ENCODE measurements around the gene RPS4Y2.
A peak's percentile ranks its signal among the peaks of the same experiment; 100 is the strongest.

The RPS4Y2 gene

DNA sequence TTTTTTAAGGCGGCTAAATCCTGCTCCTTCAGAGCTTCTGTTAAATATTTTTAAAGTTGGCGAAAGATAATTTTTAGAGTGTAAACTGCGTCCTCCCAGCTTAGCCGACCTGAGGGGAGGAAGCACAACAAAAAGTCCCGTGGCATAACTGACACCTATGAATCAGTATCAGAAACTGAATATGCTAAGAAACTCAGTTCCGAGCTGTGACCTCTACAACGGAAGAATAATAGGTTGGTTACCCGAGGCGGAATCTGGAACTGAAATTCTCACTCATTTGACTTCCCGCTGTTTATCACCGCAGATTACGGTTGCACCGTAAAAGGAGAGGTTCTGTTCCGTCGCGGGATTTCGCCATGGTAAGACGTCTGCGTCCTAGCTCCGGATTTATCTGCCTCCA is at the start of gene RPS4Y2:
Gene RPS4Y2, plus strand, starts transcription at position 301 of the 400 bp plus-strand sequence. Its CDS starts 56 bp downstream, at position 357.
- no peak for DNase-seq

DNA sequence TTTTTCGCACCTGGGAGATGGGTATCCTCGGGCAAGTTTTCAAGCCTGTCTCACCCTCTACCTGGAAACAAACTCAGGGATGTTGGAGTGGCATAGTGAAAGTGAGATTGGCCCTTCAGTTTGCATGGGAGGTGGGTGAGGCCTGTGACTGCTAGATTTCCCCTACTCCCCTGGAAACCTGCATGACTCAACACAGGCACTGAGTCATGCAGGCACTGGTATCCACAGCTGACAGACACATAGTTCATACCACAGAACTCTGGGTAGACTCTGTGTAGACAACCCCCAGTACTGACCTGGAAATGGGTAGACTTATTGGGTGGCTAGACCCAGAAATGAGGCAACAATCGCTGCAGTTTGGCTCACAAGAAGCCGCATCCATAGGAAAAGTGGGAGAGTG is 41.5 kb upstream of the RPS4Y2 start:
- DNase-seq = peak; percentile 27

DNA sequence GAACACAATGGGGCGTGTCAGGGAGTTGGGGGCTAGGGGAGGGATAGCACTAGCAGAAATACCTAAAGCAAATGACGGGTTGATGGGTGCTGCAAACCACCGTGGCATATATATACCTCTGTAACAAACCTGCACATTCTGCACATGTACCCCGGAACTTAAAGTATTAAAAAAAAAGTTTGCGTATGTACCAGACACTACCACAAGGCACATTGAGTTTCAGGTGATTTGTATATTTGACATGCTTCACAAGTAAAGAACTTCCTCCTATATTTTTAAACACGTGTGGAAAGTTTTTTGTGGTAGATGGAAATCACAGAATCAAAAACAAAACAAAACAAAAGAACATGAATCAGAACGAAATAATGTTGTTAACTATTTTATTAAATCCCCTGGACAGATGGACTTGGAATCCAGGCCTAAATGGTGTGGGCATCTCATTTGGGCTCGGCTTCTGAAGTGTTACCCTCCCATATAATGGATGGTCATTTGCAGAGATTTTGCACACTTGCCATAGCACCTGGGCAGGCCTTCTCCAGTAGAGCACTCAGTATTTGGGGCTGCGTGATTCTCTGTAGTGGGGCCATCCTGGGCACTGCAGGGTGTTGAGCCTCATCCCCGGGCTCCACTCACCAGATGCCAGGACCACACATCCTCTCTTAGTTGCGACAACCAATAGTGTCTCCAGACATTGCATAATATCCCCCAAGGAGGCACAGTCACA is 29.6 kb upstream of the RPS4Y2 start:
- DNase-seq = no peak

DNA sequence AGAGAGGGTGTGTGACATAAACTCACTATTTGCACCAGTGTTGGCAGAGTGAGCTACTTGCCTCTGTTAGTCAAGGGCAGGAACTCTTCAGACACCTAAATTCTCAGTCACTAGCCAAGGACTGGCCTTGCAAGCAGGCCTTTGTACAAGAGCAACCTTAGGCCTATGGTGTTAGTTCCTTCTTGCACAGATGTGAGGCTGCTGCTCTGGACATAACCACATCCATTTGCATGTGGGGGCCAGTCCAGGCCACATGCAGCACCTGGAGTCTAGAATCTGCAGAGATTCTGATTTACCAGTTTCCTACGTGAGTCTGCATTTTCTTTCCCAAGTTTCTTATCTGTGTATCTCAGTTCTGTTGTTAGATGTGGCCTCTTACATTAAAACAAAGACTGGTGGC is 20.7 kb upstream of the RPS4Y2 start:
- DNase-seq = no peak

DNA sequence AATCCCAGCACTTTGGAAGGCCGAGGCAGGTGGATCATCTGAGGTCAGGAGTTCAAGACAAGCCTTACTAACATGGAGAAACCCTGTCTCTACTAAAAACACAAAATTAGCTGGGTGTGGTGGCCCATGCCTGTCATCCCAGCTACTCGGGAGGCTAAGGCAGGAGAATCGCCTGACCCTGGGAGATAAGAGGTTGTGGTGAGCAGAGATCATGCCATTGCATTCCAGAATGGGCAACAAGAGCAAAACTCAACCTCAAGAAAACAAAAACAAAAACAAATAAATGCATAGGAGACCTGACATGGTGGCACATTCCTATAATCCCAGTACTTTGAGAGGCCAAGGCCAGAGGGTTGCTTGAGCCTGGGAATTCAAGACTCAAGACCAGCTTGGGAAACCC is 16.1 kb upstream of the RPS4Y2 start:
- no peak for DNase-seq

DNA sequence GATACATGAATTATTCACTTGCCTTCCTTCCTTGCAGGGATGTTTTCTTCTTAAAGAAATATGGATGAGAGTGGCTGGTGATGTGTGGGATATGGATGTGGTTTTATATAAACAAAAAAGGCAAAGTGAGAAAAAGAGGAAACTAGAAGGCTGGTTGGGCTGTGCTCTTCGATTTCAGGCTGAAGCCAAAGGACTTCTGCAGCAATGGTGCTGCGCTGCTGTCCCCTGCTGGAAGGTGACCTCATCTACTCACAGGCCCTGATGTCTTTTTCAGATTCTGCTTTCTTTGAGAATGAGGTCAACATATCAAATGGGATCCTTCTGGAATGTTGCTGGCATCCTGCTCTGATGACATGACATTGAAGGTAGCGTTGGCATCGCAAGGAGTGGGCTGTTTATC is 15.3 kb upstream of the RPS4Y2 start:
- DNase-seq = peak; percentile 17

DNA sequence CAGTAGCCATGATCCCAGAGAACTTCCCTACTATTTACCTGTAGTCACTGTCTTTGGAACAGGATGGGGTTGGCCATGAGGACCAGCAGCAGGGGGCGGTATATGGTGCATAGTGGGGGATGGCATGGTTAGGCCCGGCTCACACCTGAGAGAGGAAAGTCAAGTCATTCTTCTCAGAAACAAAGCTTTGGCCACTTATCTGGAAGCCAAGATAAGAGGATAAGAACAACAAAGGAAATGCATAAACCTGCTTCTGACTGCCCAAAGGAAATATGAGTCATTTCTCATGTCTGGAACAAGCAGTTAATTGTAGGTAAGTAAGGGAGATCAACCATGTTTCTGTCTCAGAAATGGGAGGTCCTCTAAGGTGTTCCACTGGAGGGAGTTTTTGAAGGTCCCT is 10.8 kb upstream of the RPS4Y2 start:
- no peak for DNase-seq

DNA sequence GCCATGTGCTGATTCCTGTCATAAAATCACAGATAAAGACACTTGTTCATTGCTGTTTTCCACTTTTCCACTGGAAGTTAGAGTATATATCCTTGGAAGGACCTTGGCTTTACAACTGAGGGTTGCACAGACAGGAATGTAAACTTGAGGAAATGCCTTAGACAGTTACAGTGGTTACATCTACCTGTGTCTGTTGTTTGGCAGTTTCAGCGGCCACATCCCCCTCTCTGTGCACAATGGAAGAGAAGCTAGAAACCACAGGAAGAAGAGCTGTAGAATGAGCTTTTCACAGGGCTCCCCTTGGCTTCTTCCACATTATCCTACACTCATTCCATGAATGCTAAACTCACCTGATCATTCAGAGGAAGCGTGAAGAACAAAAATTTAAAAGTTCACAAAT is 9.0 kb upstream of the RPS4Y2 start:
- DNase-seq = no peak

DNA sequence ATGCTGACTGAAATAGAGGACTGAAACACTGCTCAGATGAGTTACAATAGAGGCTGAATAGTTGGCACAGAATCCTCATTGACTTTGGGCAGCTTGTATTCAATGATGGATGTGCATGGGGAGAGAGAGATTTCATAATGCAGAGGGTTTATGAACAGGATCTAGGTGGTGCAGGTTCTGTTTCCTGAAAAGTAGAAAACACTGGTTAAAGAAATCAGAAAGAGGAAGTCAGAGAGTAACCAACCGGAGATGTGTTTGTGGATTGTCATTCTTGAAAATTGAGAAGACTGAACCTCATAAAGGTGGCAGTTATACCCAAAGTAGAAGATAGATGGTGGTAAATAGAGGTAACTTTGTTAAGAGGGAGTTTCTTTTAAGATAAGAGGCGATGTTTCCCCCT is 8.0 kb downstream of the RPS4Y2 start:
- DNase-seq = no peak

DNA sequence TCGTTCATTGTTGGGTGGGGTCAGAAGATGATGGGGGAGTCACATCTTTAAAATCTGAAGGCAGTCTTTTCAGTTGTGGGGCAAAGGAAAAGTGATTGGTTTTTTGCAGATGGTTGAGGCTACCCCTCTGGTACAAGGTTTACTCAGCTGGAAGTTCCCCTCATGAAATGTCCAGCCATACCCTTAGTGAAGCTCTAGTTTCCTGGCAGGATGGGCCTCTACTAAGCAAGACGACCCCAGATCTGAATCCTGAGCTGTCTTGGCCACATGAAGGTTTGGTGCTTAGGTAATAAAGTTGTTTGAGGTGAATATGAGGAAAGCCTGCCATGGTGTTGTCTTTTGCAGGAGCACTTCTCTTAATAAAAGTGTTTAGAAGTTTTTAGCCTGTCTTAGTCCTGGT is 9.2 kb downstream of the RPS4Y2 start:
- no peak for DNase-seq

DNA sequence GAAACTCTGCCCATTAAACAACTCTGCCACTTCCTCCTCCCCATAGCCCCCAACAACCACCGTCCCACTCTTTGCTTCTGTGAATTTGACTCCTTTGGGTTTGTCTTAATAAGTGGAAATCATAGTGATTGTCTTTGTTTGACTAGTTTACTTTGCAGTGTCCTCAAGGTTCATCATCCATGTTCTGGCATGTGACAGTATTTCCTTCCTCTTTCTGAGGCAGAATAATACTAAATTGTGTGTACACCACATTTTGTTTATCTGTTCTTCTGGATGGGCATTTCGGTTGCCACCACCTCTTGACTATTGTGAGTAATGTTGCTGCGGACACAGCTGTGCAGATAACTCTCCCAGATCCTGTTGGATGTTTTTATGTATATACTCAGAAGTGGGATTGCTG is 14.8 kb downstream of the RPS4Y2 start:
- DNase-seq = no peak

DNA sequence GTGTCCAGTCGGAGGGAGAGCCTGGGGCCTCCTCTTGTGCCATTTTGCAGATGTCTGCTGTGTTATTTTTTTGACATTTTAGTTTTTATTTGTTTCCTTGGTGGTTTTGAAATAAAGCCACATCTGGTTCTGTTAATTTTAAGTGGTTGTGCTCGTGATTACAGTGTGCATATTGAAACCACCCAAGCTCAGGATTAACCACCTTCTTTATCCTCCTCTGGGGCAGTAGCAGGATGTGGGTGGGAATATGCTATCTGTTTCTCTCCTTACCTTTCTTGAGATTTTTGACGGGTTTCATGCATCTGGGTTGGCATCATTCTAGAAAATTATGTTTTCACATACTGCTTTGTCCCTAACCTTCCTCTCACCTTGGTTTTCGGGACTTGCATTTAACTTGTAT is 20.2 kb downstream of the RPS4Y2 start:
- no peak for DNase-seq

DNA sequence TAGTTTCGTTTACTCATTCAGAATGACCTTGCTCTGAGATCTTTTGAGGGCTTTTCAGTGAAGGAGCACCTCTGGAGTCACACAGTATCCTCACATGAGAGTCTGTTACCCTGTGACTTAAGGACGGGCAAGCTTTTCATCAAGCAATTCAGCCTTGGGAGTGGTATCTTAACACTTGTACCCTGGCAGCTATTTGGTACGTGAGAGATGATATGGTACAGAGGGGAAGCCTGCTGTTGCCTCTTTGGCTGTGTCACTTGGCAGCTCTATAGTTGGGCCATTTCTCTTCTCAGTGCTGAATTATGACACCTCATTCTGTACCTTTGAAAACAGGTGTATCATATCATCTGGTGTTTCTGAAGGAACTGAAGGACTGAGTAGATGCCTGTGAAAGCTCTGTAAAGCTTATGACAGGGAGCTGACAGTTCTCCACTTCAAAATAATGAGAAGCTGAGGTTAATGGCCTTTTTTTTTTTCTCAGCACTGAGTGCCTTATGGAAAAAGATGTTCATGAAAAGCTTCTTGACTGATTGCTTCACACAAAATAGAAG is 24.3 kb downstream of the RPS4Y2 start:
- no peak for DNase-seq

DNA sequence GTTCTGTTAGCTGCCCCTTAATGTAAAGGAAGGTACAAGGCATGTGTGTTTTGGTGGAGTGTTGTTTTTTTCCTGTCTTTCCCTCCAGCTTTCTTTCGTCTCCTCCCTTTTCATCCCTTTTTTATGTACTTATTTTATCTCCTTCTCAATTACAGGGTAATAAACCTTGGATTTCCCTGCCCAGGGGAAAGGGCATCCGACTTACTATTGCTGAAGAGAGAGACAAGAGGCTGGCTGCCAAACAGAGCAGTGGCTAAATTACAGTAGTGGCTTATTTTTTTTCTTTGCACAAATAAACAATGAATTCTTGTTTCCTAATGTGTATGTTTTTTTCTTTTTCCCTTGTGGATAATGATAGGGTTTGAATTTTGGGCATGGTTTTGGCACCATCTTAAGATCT is 24.9 kb downstream of the RPS4Y2 start:
- no peak for DNase-seq

DNA sequence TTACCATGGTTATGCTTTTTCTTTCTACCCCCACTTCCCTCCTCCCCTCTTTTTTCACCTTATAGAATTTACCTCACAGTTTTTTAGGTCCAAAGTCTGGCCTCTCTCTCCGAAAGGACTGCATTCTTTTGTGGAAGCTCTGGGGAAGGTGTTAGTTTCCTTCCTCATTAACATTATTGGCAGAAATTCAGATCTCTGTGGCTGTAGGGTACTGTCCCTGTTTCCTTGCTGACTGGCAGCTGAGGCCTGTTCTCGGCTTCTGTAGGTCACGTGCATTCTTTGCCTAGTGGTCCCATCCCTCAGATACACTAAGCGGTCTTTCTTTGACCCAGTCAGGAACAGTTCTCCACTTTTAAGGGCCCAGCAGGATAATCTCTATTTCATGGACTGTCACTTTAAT is 25.5 kb downstream of the RPS4Y2 start:
- DNase-seq = no peak

DNA sequence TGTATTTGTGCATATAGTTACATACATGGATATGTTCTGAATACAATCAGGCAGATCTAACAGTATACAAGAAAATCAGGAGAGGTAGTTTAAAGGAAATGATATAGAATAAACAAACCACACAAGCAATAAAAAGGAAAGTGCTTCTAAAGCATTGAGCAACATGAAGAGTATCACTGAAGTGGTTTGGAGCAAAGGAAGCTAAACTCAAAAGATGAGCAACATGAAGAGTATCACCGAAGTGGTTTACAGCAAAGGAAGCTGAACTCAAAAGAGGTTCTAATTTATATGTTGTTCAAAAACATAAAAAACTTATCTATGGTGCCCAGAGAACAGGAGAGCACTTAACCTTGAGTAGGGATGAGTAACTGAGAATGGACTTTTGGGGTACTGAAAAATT is 29.1 kb downstream of the RPS4Y2 start:
- no peak for DNase-seq

DNA sequence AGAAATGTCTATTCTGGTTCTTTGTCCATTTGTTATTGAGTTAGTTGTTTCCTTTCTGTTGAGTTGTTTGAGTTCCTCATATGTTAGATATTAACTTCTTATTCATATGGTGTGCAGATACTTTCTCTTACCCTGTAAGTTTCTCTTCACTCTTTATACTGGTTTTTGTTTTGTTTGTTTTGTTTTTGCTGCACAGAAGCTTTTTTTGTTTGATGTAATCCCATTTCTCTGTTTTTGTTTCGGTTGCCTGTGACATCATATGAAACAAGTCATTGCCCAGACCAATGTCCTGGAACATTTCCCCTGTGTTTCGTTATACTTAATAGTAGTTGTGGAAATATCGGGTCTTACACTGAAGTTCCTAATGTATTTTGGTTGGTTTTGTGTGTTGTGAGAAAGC is 31.2 kb downstream of the RPS4Y2 start:
- DNase-seq = no peak

DNA sequence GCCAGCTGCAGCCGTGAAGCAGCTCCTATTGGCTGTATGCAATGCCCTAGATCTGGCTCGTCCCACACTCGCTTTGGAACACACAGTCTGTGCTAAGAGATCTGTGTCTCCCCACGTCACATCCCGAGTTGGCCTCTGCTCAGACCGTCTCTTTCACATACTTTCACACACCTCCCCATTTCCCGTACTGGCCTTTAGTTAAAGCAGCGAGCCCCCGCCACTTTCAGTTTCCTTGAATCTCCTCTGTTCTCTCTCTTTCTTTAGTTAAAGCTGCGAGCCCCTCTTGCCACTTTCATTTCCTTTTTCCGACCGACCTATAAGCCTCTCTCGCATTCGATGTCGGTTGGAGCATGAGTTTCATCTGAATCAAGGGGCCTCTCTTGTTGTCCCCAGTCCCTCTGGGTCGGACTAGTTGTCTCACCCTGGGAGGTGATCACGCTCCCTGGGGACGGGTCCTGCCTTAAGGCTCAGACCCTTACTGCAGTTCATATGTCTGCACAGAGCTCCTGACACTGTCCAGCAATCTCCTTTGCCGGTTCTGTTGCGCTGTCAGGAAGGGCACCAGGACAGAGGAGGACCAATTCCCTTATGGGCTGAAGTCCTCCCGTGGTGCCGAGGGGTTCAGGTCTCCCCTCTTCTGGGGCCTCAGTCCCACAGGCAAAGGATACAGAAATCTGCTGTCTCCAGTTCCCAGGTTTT is 42.6 kb downstream of the RPS4Y2 start:
- DNase-seq = no peak

DNA sequence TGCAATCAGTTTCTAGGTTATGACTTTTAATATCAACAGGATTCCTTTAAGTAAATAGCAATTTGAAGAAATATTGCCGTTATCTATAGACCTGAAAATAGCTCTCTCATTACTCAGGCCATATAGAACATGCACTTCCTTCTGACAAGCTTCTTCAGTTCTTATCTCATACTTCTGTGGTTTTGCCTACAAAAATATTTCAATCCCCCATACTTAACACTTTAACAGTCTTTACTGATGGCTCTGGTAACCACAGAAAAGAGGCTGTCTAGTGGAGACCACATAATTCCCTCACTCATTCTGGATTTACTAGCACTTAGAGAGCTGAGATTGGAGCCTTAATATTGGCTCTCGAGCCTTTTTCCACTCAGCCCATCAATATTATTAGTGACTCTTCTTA is 46.8 kb downstream of the RPS4Y2 start:
- DNase-seq = no peak

DNA sequence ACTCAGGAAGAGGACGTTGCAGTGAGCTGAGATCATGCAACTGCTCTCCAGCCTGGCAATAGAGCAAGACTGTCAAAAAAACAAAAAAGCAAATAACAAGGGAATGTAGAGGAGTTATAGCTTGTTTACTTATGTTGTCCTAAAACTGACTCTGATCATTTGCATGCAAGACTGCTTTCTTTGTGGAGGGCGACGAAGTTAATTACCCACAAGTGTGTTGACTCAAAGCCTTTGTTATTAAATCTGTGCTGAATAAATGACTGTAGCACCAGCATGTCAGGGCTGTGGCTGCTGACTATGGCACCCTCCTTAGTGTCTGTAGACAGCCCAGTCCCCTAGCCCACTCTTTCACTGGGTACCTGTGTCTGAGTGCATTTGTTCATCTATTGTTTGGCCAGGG is 50.3 kb downstream of the RPS4Y2 start:
- no peak for DNase-seq

DNA sequence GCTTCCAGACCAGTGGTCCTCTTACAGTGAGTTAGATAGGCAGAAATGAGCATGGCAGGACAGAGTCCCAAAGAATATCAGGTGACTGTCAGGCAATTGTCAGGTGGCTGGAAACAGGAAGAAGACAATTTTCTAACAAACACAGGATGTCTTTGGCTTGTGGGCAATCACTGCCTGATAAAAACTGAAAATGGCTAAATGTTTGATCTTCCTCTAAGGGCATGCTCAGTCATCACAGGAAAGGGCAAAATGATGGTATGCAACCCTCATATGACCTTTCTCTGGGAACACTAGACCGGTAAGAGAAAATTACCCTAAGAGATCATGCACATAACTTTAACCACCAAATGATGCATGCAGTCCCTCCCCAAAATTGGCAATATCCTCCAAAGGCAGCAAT is 57.6 kb downstream of the RPS4Y2 start:
- DNase-seq = no peak

DNA sequence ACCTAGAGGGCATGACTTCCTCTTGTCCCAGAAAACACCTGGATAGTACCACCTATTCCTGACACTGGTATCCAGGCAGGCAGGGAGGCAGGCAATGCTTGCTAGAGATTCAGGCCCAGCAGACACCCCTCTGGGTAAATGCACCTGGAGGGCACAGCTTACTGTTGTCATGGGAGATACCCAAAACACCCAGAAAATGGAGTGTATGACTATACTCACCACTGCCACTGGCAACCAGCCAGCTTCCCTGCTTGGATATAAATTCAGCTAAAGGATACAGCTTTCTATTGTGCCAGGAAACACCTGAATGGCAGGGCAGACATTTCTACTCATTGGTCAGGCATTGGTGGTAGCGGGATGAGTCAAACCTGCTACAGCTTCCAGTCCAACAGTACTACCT is 58.9 kb downstream of the RPS4Y2 start:
- DNase-seq = no peak

DNA sequence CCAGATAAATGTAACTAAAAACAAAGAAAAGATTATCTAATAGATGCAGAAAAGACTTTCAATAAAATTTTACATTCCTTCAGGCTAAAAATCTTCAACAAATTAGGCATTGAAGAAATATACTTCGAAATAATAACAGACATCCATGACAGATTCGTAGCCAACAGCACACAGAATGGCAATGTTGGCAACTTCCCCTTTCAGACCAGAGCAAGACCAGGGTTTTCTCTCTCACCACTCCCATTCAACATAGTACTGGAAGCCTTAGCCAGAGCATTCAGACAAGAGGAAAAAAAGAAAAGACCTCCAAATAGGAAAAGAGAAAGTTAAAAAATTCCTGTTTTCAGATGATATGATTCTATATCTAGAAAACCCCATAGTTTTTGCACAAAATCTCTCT is 61.2 kb downstream of the RPS4Y2 start:
- DNase-seq = no peak
